ENCODE data around the gene COMMD1. TPM values are rescaled to one million over a fixed set of nuclear protein-coding genes. Genes with fewer than 3 reads are reported as not detected.
"Not testable (repeated sequence)": the region's sequence is repeated elsewhere in the genome, so short reads cannot be mapped to it uniquely, and the experiment has no call there.

The COMMD1 gene
- total RNA-seq, 4 donors from 2014 or later: 8.5 to 80.7 (median 48.2) TPM

DNA sequence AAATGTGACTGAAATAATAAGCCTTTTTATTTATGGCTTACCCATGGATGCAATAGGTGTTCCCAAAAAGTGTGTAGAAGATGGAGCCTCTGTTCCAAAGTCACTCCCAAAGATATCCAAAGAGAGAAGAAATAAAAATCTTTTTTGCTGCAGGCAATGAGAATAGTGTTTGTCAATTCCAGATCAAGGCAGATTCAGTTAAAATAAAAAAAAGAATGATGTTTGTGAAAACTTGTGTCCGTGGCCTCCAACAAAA lies 43.9 kb downstream of the COMMD1 start:
- intact Hi-C loops (cut with DNase I; ENCODE audit: low total_unique reads): no loop called here
- TF ChIP-seq, protein P1, sequence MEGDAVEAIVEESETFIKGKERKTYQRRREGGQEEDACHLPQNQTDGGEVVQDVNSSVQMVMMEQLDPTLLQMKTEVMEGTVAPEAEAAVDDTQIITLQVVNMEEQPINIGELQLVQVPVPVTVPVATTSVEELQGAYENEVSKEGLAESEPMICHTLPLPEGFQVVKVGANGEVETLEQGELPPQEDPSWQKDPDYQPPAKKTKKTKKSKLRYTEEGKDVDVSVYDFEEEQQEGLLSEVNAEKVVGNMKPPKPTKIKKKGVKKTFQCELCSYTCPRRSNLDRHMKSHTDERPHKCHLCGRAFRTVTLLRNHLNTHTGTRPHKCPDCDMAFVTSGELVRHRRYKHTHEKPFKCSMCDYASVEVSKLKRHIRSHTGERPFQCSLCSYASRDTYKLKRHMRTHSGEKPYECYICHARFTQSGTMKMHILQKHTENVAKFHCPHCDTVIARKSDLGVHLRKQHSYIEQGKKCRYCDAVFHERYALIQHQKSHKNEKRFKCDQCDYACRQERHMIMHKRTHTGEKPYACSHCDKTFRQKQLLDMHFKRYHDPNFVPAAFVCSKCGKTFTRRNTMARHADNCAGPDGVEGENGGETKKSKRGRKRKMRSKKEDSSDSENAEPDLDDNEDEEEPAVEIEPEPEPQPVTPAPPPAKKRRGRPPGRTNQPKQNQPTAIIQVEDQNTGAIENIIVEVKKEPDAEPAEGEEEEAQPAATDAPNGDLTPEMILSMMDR (IDR thresholded peaks at IDR 0.05): no peak
- TF ChIP-seq POLR2A (IDR thresholded peaks at IDR 0.05): no peak
- Histone ChIP-seq H3K4me3 (no peak overlapping the region), H3K27me3 (no peaks in the 10 kb centered on the region), H3K36me3 (no peaks in the 10 kb centered on the region), H3K4me1 (no peaks in the 10 kb centered on the region), H3K9me3 (no peaks in the 10 kb centered on the region), H3K27ac (peak overlapping the region; percentile 29 to 54)
- no peak for DNase-seq

DNA sequence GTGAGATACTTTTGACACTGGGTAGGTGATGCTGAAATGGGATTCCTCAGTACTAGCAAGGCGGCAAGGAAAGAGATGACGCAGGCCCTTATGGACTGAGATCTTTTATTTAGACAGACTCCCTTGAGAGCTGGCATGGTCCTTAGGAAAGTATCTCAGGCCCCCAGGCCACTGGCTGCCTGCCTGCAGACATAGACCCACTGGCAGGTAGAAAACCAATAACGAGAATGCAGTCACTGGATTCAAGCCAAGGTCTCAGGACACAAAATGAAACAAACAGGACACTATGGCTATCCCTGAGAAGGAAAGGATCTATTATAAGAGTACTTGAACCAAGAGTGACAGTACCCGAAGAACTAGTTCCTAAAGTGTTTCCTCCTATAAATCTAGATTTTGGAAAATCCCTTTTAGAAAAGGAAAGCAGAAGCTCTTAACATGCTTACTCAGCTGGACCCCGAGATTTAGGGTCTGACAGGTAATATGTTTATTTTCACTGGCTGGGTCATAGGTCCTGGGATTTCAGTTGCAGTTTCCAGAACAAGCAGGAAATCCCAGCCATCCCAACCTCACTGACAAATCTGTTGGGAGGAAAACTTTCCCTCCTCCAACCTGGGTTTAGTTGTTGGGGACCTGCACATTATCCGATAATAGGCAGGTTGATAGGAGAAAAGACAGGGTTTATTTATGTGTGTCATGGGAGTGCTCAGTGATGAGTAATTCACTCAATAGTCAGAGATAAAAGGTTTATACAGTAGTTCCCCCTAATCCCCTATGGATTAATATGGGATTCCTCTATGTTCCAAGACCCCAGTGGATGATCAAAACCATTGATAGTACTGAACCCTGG lies 44.5 kb downstream of the COMMD1 start:
- Histone ChIP-seq H3K9me3 (no peaks in the 10 kb centered on the region), H3K36me3 (no peaks in the 10 kb centered on the region), H3K27ac (peak overlapping the region; percentile 29 to 54), H3K4me1 (no peaks in the 10 kb centered on the region), H3K27me3 (no peaks in the 10 kb centered on the region), H3K4me3 (no peak overlapping the region)
- no peak for DNase-seq
- TF ChIP-seq POLR2A (IDR thresholded peaks at IDR 0.05): no peak
- TF ChIP-seq, protein P1 (IDR thresholded peaks at IDR 0.05): no peak
- intact Hi-C loops (cut with DNase I; ENCODE audit: low total_unique reads): no loop called here

DNA sequence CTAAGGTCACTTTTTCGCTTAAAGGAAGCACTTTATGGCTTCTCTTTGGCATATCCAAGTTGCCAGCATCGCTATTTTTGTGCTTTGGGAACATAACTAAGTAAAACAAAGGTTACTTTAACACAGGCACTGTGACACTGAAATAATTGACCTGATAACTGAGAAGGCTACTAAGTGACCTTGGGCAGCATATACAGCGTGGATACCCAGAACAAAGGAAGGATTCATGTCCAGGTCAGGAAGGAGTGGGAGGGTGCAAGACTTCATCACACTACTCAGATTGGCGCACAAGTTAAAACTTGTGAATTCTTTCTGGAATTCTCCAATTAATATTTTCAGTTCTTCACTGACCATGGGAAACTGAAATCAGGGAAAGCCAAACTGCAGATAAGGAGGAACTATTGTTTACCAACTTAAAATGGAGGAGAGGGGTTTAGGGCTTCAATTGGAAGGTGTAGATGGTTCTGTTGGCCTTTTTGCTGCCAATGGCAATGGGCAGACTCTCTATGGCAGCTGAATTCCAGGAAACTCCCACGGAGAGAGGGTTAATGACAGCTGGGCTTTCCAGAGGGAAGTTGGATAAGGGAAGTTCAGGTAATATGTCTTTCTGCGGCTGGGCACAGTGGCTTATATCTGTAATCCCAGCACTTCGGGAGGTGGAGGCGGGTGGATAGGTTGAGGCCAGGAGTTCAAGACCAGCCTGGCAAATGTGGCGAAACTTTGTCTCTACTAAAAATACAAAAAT lies 45.3 kb downstream of the COMMD1 start:
- no peak overlapping the region for H3K4me3 ChIP-seq

DNA sequence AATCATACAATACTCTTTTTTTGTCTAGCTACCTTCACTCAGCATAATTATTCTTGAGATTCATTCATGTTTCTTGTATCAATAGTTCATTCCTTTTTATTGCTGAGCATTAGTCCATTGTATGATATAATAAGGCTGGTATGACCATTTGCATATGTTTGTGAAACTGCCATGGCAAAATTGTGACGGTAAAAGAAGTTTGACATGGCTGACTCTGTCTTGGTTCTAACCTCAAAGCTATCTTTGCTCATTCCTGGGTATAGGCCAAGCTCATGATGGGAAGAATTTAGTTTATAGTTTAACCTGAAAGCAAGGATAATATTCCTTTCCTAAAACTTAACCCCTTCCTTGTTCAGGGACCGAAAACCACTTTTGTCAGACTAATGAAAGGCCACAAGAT lies 46.4 kb downstream of the COMMD1 start:
- H3K36me3 ChIP-seq: no peaks in the 10 kb centered on the region
- no peak for TF ChIP-seq POLR2A (IDR thresholded peaks at IDR 0.05)
- TF ChIP-seq, protein P1 (IDR thresholded peaks at IDR 0.05): no peak
- H3K4me3 ChIP-seq: no peak overlapping the region
- no peaks in the 10 kb centered on the region for H3K4me1 ChIP-seq
- no peaks in the 10 kb centered on the region for H3K9me3 ChIP-seq
- intact Hi-C loops (cut with DNase I; ENCODE audit: low total_unique reads): no loop called here
- DNase-seq: no peak
- no peak overlapping the region for H3K27ac ChIP-seq
- H3K27me3 ChIP-seq: no peaks in the 10 kb centered on the region

More for the DNA sequence above, 45.3 kb downstream of the COMMD1 start:
- Histone ChIP-seq H3K27ac (peak overlapping the region; percentile 29 to 54), H3K4me1 (no peaks in the 10 kb centered on the region), H3K27me3 (no peaks in the 10 kb centered on the region), H3K36me3 (no peaks in the 10 kb centered on the region), H3K9me3 (no peaks in the 10 kb centered on the region)
- no peak for TF ChIP-seq POLR2A (IDR thresholded peaks at IDR 0.05)
- TF ChIP-seq, protein P1 (IDR thresholded peaks at IDR 0.05): no peak
- intact Hi-C loops (cut with DNase I; ENCODE audit: low total_unique reads): no loop called here
- no peak for DNase-seq

DNA sequence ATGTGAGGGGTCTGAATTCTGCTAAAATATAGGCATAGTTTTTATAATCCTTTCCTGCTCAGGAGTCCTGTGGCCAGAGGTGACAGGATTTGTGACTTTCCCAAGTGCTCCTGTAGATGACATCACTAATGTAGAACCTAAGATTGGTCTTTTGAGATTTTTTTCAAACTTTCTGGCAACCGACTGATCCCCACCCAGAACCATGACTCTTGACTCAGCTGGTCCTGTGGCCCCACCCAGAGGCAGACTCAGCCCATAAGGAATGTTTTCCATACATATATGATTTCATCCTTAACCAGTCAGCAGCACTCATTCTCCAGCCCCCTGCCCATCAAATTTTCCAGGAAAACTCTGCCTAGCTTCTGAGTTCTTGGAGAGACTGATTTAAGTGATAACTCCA lies 46.8 kb downstream of the COMMD1 start:
- no peaks in the 10 kb centered on the region for H3K9me3 ChIP-seq
- H3K27me3 ChIP-seq: no peaks in the 10 kb centered on the region
- intact Hi-C loops (cut with DNase I; ENCODE audit: low total_unique reads): no loop called here
- TF ChIP-seq, protein P1 (IDR thresholded peaks at IDR 0.05): no peak
- no peak for TF ChIP-seq POLR2A (IDR thresholded peaks at IDR 0.05)
- no peak overlapping the region for H3K27ac ChIP-seq
- no peaks in the 10 kb centered on the region for H3K4me1 ChIP-seq
- H3K4me3 ChIP-seq: no peak overlapping the region
- no peaks in the 10 kb centered on the region for H3K36me3 ChIP-seq
- no peak for DNase-seq

DNA sequence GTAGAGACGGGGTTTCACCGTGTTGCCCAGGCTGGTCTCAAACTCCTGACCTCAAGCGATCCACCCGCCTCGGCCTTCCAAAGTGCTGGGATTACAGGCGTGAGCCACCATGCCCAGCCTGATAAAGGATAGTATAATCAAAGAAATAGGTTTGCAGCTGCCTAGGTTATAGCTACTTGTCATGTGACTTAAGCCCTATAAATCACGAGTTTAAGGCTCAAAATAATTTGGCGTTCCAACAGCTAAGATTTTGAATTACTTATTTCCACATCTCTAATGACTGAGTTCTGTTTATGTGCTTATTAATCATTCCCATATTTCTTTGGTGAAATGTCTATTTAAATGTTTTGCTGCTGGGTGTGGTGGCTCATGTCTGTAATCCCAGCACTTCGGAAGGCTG lies 49.4 kb downstream of the COMMD1 start:
- H3K27me3 ChIP-seq; H3K4me1 ChIP-seq; H3K4me3 ChIP-seq; H3K36me3 ChIP-seq; DNase-seq; intact Hi-C loops (cut with DNase I; ENCODE audit: low total_unique reads); H3K9me3 ChIP-seq; H3K27ac ChIP-seq: not testable (repeated sequence)

Measured in uterus (tissue), 4 donors.